VCaP (cell line): ENCODE data around the gene ZCCHC7.

Experiments used
- H3K27ac ChIP-seq: fragments of 450-650 bp; 2 replicates; pipeline ENCODE4 v1.5.1; 2017
- TF ChIP-seq, protein P1 (sequence below): fragments of 450-650 bp; conservative IDR thresholded peaks from 2 replicates; pipeline ENCODE4 v1.5.1; 2017; ENCODE audit warnings: mild to moderate bottlenecking, moderate library complexity

Gene ZCCHC7

GRCh38 chr9:37363124-37363523, 242.8 kb downstream of the ZCCHC7 start:
- TF ChIP-seq, protein P1, sequence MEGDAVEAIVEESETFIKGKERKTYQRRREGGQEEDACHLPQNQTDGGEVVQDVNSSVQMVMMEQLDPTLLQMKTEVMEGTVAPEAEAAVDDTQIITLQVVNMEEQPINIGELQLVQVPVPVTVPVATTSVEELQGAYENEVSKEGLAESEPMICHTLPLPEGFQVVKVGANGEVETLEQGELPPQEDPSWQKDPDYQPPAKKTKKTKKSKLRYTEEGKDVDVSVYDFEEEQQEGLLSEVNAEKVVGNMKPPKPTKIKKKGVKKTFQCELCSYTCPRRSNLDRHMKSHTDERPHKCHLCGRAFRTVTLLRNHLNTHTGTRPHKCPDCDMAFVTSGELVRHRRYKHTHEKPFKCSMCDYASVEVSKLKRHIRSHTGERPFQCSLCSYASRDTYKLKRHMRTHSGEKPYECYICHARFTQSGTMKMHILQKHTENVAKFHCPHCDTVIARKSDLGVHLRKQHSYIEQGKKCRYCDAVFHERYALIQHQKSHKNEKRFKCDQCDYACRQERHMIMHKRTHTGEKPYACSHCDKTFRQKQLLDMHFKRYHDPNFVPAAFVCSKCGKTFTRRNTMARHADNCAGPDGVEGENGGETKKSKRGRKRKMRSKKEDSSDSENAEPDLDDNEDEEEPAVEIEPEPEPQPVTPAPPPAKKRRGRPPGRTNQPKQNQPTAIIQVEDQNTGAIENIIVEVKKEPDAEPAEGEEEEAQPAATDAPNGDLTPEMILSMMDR: no peak
- no peak overlapping the region for H3K27ac ChIP-seq

GRCh38 chr9:37364136-37364535, 243.8 kb downstream of the ZCCHC7 start:
- TF ChIP-seq, protein P1: no peak
- H3K27ac ChIP-seq: no peak overlapping the region

DNA sequence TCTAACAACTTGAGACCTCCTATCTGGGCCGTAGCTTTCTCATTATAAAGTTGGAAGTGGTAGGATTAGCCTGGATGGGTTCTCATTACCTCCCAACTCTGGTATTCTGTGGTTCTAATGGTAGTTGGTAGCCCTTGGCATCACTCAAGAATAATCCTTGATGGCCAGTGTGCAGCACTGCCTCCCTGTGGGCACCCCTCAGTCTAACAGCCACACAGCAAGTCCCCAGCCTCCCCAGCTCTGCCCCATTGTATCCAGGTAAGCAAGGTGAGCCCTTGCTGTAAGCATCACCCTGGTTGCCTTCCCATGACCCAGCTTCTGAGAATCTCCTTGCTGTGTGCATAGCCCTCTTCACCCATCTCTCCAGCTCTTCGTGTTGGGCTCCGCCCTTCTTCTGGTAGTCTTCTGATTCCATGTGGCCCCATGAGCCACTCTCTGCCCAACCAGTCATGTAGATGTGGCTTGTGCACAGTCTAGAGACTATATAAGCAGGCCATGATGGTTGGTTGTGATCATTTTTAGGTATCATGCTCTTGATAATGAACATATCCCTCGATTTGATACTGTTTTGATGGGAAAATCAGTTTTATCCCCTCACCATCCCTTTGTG, 244.5 kb downstream of the ZCCHC7 start:
- no peak overlapping the region for H3K27ac ChIP-seq
- TF ChIP-seq, protein P1: no peak

- no peak overlapping the region for H3K27ac ChIP-seq
- TF ChIP-seq, protein P1: no peak
Measured at GRCh38 chr9:37369671-37370070, 249.3 kb downstream of the ZCCHC7 start.

DNA sequence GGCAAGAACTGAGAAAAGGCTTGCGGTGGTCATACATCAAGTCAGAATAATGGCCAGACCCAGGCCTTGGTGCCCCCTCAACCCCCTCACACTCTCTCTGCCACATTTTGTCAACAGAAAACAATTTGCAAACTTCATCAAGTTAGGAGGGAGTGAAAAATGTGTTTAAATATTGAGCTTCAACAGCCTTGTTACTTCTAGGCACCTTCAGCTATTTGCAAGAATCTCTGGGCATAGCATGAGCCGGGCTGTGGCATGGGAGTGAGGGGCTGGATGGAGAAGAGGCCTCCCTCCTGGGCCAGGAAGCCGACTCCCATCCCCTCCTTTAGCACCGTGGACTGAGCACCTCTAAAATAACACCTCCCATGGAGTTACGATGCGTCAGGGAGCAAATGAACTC, 249.9 kb downstream of the ZCCHC7 start:
- no peak overlapping the region for H3K27ac ChIP-seq
- TF ChIP-seq, protein P1: no peak

- no peak overlapping the region for H3K27ac ChIP-seq
- TF ChIP-seq, protein P1: no peak
Measured at GRCh38 chr9:37370968-37371563, 250.7 kb downstream of the ZCCHC7 start.

DNA sequence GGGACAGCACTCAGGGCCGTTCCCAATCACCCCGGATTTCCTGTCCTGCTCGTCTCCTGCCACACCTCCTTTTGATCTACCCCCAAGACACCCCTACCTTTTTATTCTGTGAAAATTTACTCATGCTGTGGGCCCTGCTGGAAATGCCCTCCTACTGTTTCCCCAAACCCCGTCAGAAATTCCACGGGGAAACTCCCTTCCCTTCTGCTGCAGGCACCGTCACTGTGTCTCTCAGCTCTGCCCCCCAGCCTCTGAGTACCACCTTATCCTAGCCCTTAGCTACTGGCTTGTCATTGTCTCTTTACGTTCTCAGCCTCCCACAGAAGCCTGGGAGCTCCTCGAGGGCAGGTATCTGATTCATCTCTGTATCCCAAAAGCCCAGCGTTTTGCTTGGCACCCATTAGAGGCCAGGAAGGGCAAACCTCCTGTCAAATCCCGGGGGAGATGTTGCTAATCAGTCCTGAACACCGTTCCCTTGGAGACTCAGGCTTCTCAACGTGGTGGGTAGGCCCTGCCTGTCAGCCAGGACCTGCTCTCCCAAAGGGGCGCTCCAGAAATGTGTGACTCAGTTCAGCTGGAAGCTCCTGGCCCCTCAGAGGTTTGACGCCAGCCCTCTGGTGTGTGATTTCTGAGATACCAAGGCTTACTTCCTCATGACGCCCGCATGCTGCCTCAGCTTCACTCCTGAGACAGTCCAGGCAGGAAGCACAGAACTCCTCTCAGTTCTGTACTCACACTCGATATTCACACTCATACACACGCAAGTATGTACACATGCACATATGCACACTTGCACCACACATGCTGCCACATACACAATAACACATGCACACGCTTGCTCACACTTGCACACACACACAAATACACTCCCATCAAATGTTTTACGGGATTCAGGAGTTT, 251.4 kb downstream of the ZCCHC7 start:
- H3K27ac ChIP-seq: no peak overlapping the region
- TF ChIP-seq, protein P1: no peak
